CD8-positive, alpha-beta memory T cell (primary cell): Measurements from ENCODE around the gene TCF23. TPM values are rescaled to one million over a fixed set of nuclear protein-coding genes. Genes with fewer than 3 reads are reported as not detected.

ENCODE experiments used
- CTCF ChIA-PET: fragments of 350-600 bp; sonication (Branson Sonifier 250); formaldehyde crosslinking; loops from one replicate; lab custom pipeline; 2021; ENCODE audit warnings: antibody characterized with exemption; lab: Charles Lee
- POLR2A ChIA-PET: fragments of 350-600 bp; sonication (Branson Sonifier 250); formaldehyde crosslinking; loops from one replicate; lab custom pipeline; 2021; ENCODE audit warnings: antibody characterized with exemption; lab: Charles Lee
- DNase-seq, 5 donors: peaks; one replicate each; pipeline versions ENCODE4 v3.0.0 to v3.0.0-alpha.2; 2020 to 2022; ENCODE audit warnings: mixed read lengths in 1 of 5
- H3K27ac ChIP-seq: one replicate; pipeline ENCODE4 v1.7.0; 2013; ENCODE audit warnings: low read depth, mild to moderate bottlenecking, low read length, moderate library complexity
- H3K27me3 ChIP-seq: 2 replicates; pipeline ENCODE4 v1.7.0; 2013; ENCODE audit warnings: low read length, mild to moderate bottlenecking; ENCODE audit not compliant: insufficient read depth, poor library complexity, severe bottlenecking
- H3K36me3 ChIP-seq: 2 replicates; pipeline ENCODE4 v1.7.0; 2013; ENCODE audit warnings: mild to moderate bottlenecking, low read length, moderate library complexity; ENCODE audit not compliant: insufficient read depth
- H3K4me1 ChIP-seq: 2 replicates; pipeline ENCODE4 v1.7.0; 2013; ENCODE audit warnings: mild to moderate bottlenecking, low read length, moderate library complexity; ENCODE audit not compliant: insufficient read depth
- H3K4me3 ChIP-seq: 2 replicates; pipeline ENCODE4 v1.7.0; 2013; ENCODE audit warnings: mild to moderate bottlenecking, low read length
- H3K9me3 ChIP-seq: 2 replicates; pipeline ENCODE4 v1.7.0; 2013; ENCODE audit warnings: mild to moderate bottlenecking, low read length
- H3K27ac Mint-ChIP-seq, 8 donors: one replicate each; pipeline ENCODE4 v1.8.0; 2020 to 2021; ENCODE audit warnings: mixed read lengths in 8 of 8, mild to moderate bottlenecking in 6 of 8, inconsistent platforms in 3 of 8, moderate library complexity in 3 of 8
- H3K27me3 Mint-ChIP-seq, 2 donors: one replicate each; pipeline ENCODE4 v1.8.0; 2020 to 2021; ENCODE audit warnings: mixed read lengths in 2 of 2, mild to moderate bottlenecking in 1 of 2, moderate library complexity in 1 of 2
- H3K36me3 Mint-ChIP-seq, 3 donors: one replicate each; pipeline ENCODE4 v1.8.0; 2020 to 2021; ENCODE audit warnings: mixed read lengths in 3 of 3, inconsistent platforms in 1 of 3, mild to moderate bottlenecking in 1 of 3
- H3K4me1 Mint-ChIP-seq, 3 donors: one replicate each; pipeline ENCODE4 v1.8.0; 2020 to 2021; ENCODE audit warnings: mixed read lengths in 3 of 3, inconsistent platforms in 1 of 3, mild to moderate bottlenecking in 1 of 3
- H3K4me3 Mint-ChIP-seq, 7 donors: one replicate each; pipeline ENCODE4 v1.8.0; 2020 to 2021; ENCODE audit warnings: mixed read lengths in 7 of 7, mild to moderate bottlenecking in 6 of 7, moderate library complexity in 4 of 7, inconsistent platforms in 2 of 7
- H3K9me3 Mint-ChIP-seq, 5 donors: one replicate each; pipeline ENCODE4 v1.8.0; 2020 to 2022; ENCODE audit warnings: mixed read lengths in 5 of 5, mild to moderate bottlenecking in 3 of 5, moderate library complexity in 2 of 5, inconsistent platforms in 1 of 5
- polyA plus RNA-seq: library from polyadenylated mRNA; unstranded; fragments of 300-500 nt; fragmentation: Illumina TruSeq; gene quantifications from one replicate; pipeline ENCODE4 v1.2.3, GENCODE V29; 2021
- total RNA-seq, 2 experiments: library from RNA; stranded (reverse); gene quantifications; one replicate each; pipeline ENCODE4 v1.2.3, GENCODE V29; 2021

TCF23 gene
- not detected for total RNA-seq
- not detected for polyA plus RNA-seq

- no peaks in the 10 kb centered on the region for H3K27me3 ChIP-seq
- H3K36me3 Mint-ChIP-seq, result no peaks in the 10 kb centered on the region
- no peaks in the 10 kb centered on the region for H3K36me3 ChIP-seq
- ChIA-PET POLR2A (no interaction called here), CTCF (interaction anchor here (1.2 kb wide), 1 partner anchor 21 kb away, joined by 4 read pairs; no protein-coding TSS in a partner anchor)
- no peak within 1 kb of the TSS for H3K4me3 ChIP-seq
- no peak within 1 kb of the TSS for H3K27ac ChIP-seq
- no peaks in the 10 kb centered on the region for H3K9me3 ChIP-seq
- DNase-seq, result no peak
- peak within 1 kb of the TSS in 2 of 8 donors; percentile 4 to 33 for H3K27ac Mint-ChIP-seq
- H3K4me3 Mint-ChIP-seq, result no peak within 1 kb of the TSS
- H3K4me1 Mint-ChIP-seq, result no peaks in the 10 kb centered on the region
- H3K27me3 Mint-ChIP-seq, result peaks cover 9 to 25% of the 10 kb centered on the region in 2 donors
- no peaks in the 10 kb centered on the region for H3K4me1 ChIP-seq
- no peaks in the 10 kb centered on the region for H3K9me3 Mint-ChIP-seq
Observed at GRCh38 chr2:27148801-27149439, at the start of gene TCF23. TSS of gene TCF23 (plus strand) at chr2:27149004. CDS start at chr2:27149134, 130 bp downstream.

DNA sequence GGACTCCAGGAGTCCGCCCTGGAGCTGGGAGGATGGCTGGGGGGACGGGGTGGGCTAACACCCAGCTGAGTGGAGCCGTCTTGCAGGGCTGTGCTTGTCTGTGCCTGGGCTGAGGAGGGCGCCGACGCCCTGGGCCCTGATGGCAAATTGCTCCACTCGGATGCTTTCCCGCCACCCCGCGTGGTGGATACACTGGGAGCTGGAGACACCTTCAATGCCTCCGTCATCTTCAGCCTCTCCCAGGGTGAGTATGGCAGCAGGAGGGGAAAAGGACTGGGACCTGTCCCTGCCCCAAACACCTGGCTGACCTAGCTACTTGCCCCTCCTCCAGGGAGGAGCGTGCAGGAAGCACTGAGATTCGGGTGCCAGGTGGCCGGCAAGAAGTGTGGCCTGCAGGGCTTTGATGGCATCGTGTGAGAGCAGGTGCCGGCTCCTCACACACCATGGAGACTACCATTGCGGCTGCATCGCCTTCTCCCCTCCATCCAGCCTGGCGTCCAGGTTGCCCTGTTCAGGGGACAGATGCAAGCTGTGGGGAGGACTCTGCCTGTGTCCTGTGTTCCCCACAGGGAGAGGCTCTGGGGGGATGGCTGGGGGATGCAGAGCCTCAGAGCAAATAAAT is 49.4 kb upstream of the TCF23 start:
- Histone ChIP-seq H3K27ac (no peak overlapping the region), H3K27me3 (no peaks in the 10 kb centered on the region), H3K36me3 (no peaks in the 10 kb centered on the region), H3K4me3 (no peak overlapping the region), H3K4me1 (peaks cover 8% of the 10 kb centered on the region), H3K9me3 (no peaks in the 10 kb centered on the region)
- CTCF ChIA-PET, result interaction anchor here (1.0 to 5.6 kb wide), 8 partner anchors 9 to 204 kb away, joined by 3 to 42 read pairs (median 4); partner anchors contain the start of genes DNAJC5G, KHK and TRIM54
- H3K9me3 Mint-ChIP-seq, result no peaks in the 10 kb centered on the region
- peaks cover 2 to 6% of the 10 kb centered on the region in 2 donors for H3K27me3 Mint-ChIP-seq
- no peak overlapping the region for H3K4me3 Mint-ChIP-seq
- H3K36me3 Mint-ChIP-seq, result peaks cover 0 to 1% (median 0%) of the 10 kb centered on the region in 3 donors
- no peak overlapping the region for H3K27ac Mint-ChIP-seq
- DNase-seq, result no peak
- peaks cover 7 to 15% (median 12%) of the 10 kb centered on the region in 3 donors for H3K4me1 Mint-ChIP-seq
- POLR2A ChIA-PET, result no interaction called here

- H3K27ac Mint-ChIP-seq, result no peak overlapping the region
- CTCF ChIA-PET, result interaction anchor here (1.3 to 5.6 kb wide), 7 partner anchors 9 to 203 kb away, joined by 4 to 42 read pairs (median 5); partner anchors contain the start of genes DNAJC5G, KHK and TRIM54
- H3K9me3 ChIP-seq, result no peaks in the 10 kb centered on the region
- no peak for DNase-seq
- H3K27me3 ChIP-seq, result no peaks in the 10 kb centered on the region
- no peaks in the 10 kb centered on the region for H3K9me3 Mint-ChIP-seq
- no peak overlapping the region for H3K4me3 ChIP-seq
- H3K4me1 ChIP-seq, result peaks cover 8% of the 10 kb centered on the region
- peaks cover 7 to 15% (median 12%) of the 10 kb centered on the region in 3 donors for H3K4me1 Mint-ChIP-seq
- POLR2A ChIA-PET, result no interaction called here
- H3K36me3 ChIP-seq, result no peaks in the 10 kb centered on the region
- H3K4me3 Mint-ChIP-seq, result no peak overlapping the region
- no peak overlapping the region for H3K27ac ChIP-seq
- H3K36me3 Mint-ChIP-seq, result peaks cover 0 to 1% (median 0%) of the 10 kb centered on the region in 3 donors
- peaks cover 2 to 12% of the 10 kb centered on the region in 2 donors for H3K27me3 Mint-ChIP-seq
Observed at GRCh38 chr2:27100036-27100435, 48.8 kb upstream of the TCF23 start.

GRCh38 chr2:27102329-27102728 is 46.5 kb upstream of the TCF23 start:
- CTCF ChIA-PET, result interaction anchor here (1.2 to 5.6 kb wide), 4 partner anchors 14 to 201 kb away, joined by 3 to 42 read pairs (median 6); partner anchors contain the start of genes DNAJC5G and TRIM54
- POLR2A ChIA-PET, result no interaction called here
- H3K27me3 Mint-ChIP-seq, result peaks cover 6 to 26% of the 10 kb centered on the region in 2 donors
- Histone ChIP-seq H3K4me1 (no peaks in the 10 kb centered on the region), H3K4me3 (no peak overlapping the region), H3K36me3 (no peaks in the 10 kb centered on the region), H3K27ac (no peak overlapping the region), H3K9me3 (no peaks in the 10 kb centered on the region), H3K27me3 (peaks cover 4% of the 10 kb centered on the region)
- no peaks in the 10 kb centered on the region for H3K4me1 Mint-ChIP-seq
- no peak for DNase-seq
- H3K36me3 Mint-ChIP-seq, result peaks cover 0 to 1% (median 0%) of the 10 kb centered on the region in 3 donors
- no peak overlapping the region for H3K27ac Mint-ChIP-seq
- H3K4me3 Mint-ChIP-seq, result no peak overlapping the region
- no peaks in the 10 kb centered on the region for H3K9me3 Mint-ChIP-seq

- no peaks in the 10 kb centered on the region for H3K9me3 Mint-ChIP-seq
- no peak for DNase-seq
- CTCF ChIA-PET, result interaction anchor here (1.0 to 1.2 kb wide), 2 partner anchors 86 to 159 kb away, joined by 3 read pairs; no protein-coding TSS in a partner anchor
- no peak overlapping the region for H3K27ac Mint-ChIP-seq
- H3K36me3 ChIP-seq, result no peaks in the 10 kb centered on the region
- no peak overlapping the region for H3K27ac ChIP-seq
- no peaks in the 10 kb centered on the region for H3K4me1 ChIP-seq
- no peaks in the 10 kb centered on the region for H3K36me3 Mint-ChIP-seq
- no peaks in the 10 kb centered on the region for H3K4me1 Mint-ChIP-seq
- H3K27me3 Mint-ChIP-seq, result peaks cover 10 to 32% of the 10 kb centered on the region in 2 donors
- H3K4me3 ChIP-seq, result no peak overlapping the region
- H3K9me3 ChIP-seq, result no peaks in the 10 kb centered on the region
- H3K27me3 ChIP-seq, result peaks cover 4% of the 10 kb centered on the region
- POLR2A ChIA-PET, result no interaction called here
- H3K4me3 Mint-ChIP-seq, result no peak overlapping the region
Observed at GRCh38 chr2:27105981-27106380, 42.8 kb upstream of the TCF23 start.

- no peak overlapping the region for H3K4me3 ChIP-seq
- no peaks in the 10 kb centered on the region for H3K36me3 ChIP-seq
- H3K4me3 Mint-ChIP-seq, result no peak overlapping the region
- peaks cover 10 to 32% of the 10 kb centered on the region in 2 donors for H3K27me3 Mint-ChIP-seq
- DNase-seq, result no peak
- no peaks in the 10 kb centered on the region for H3K4me1 ChIP-seq
- no peaks in the 10 kb centered on the region for H3K9me3 Mint-ChIP-seq
- ChIA-PET CTCF (interaction anchor here (1.2 kb wide), 2 partner anchors 8 to 172 kb away, joined by 3 to 4 read pairs; no protein-coding TSS in a partner anchor), POLR2A (no interaction called here)
- no peak overlapping the region for H3K27ac ChIP-seq
- H3K27me3 ChIP-seq, result peaks cover 4% of the 10 kb centered on the region
- peak overlapping the region in 1 of 8 donors; percentile 41 for H3K27ac Mint-ChIP-seq
- H3K9me3 ChIP-seq, result no peaks in the 10 kb centered on the region
- H3K4me1 Mint-ChIP-seq, result no peaks in the 10 kb centered on the region
- no peaks in the 10 kb centered on the region for H3K36me3 Mint-ChIP-seq
Observed at GRCh38 chr2:27108221-27108620, 40.6 kb upstream of the TCF23 start.

- no peak overlapping the region for H3K27ac Mint-ChIP-seq
- ChIA-PET POLR2A (interaction anchor here (0.7 kb wide), 1 partner anchor 77 kb away, joined by 3 read pairs; no protein-coding TSS in a partner anchor), CTCF (interaction anchor here (1.2 kb wide), 2 partner anchors 9 to 171 kb away, joined by 3 to 4 read pairs; no protein-coding TSS in a partner anchor)
- no peaks in the 10 kb centered on the region for H3K9me3 ChIP-seq
- H3K27me3 Mint-ChIP-seq, result peaks cover 12 to 29% of the 10 kb centered on the region in 2 donors
- H3K4me1 ChIP-seq, result no peaks in the 10 kb centered on the region
- H3K36me3 Mint-ChIP-seq, result no peaks in the 10 kb centered on the region
- no peaks in the 10 kb centered on the region for H3K9me3 Mint-ChIP-seq
- H3K27me3 ChIP-seq, result peaks cover 4% of the 10 kb centered on the region
- H3K4me3 ChIP-seq, result no peak overlapping the region
- H3K4me3 Mint-ChIP-seq, result no peak overlapping the region
- no peak for DNase-seq
- no peaks in the 10 kb centered on the region for H3K36me3 ChIP-seq
- no peak overlapping the region for H3K27ac ChIP-seq
- no peaks in the 10 kb centered on the region for H3K4me1 Mint-ChIP-seq
Observed at GRCh38 chr2:27109083-27109482, 39.7 kb upstream of the TCF23 start.
